AG04450 (cell line): ENCODE results near the gene SLC35D2. TPM values are rescaled to one million over a fixed set of nuclear protein-coding genes. Genes with fewer than 3 reads are reported as not detected.
"Not testable (repeated sequence)": the region's sequence is repeated elsewhere in the genome, so short reads cannot be mapped to it uniquely, and the experiment has no call there.

Experiments
- CTCF ChIA-PET: fragments of 300-600, 350-600 bp; formaldehyde crosslinking; extraction: SDS; loops from one replicate; lab custom pipeline; 2022; ENCODE audit warnings: antibody characterized with exemption, inconsistent platforms; lab: Charles Lee
- POLR2A ChIA-PET: fragments of 350-600 bp; formaldehyde crosslinking; extraction: SDS; loops from one replicate; lab custom pipeline; 2021; ENCODE audit warnings: antibody characterized with exemption, inconsistent platforms; lab: Yijun Ruan, JAX
- DNase-seq: peaks from one replicate; pipeline ENCODE4 v3.0.0-alpha.2; 2011; ENCODE audit warnings: low read depth, low spot score
- H3K27ac ChIP-seq: one replicate; pipeline ENCODE4 v1.5.1; 2012; ENCODE audit warnings: low read depth, low read length, control low read depth
- H3K27me3 ChIP-seq: one replicate; pipeline ENCODE4 v1.6.0; 2012; ENCODE audit warnings: low read length; ENCODE audit not compliant: control insufficient read depth, insufficient read depth
- H3K4me3 ChIP-seq: 2 replicates; pipeline ENCODE4 v1.5.1; 2011; ENCODE audit warnings: mild to moderate bottlenecking, low read depth, low read length, control low read depth
- H3K9me3 ChIP-seq: 2 replicates; pipeline ENCODE4 v1.5.1; 2012; ENCODE audit warnings: low read length; ENCODE audit not compliant: control insufficient read depth, insufficient read depth
- CTCF ChIP-seq: IDR thresholded peaks from 2 replicates; pipeline ENCODE4 v1.5.1; 2011; ENCODE audit warnings: low read depth, low read length, control low read depth, inconsistent platforms
- polyA plus RNA-seq: library from polyadenylated mRNA; depleted of rRNA; stranded (reverse); fragments of >200 nt; gene quantifications from 2 replicates; pipeline ENCODE4 v1.2.3, GENCODE V29; 2011

SLC35D2 gene
- polyA plus RNA-seq, 1 experiment: 24.1 TPM

GRCh38 chr9:96361668-96362067 lies 21.8 kb downstream of the SLC35D2 start:
- no peaks in the 10 kb centered on the region for H3K9me3 ChIP-seq
- no peak overlapping the region for H3K4me3 ChIP-seq
- no peak overlapping the region for H3K27ac ChIP-seq
- CTCF ChIA-PET: no interaction called here
- no peak for TF ChIP-seq CTCF
- POLR2A ChIA-PET: interaction anchor here (0.6 kb wide), 1 partner anchor 17 kb away, joined by 11 read pairs; no protein-coding TSS in a partner anchor
- no peak for DNase-seq
- H3K27me3 ChIP-seq: no peaks in the 10 kb centered on the region

GRCh38 chr9:96360976-96361375 lies 22.5 kb downstream of the SLC35D2 start:
- H3K27me3 ChIP-seq: no peaks in the 10 kb centered on the region

GRCh38 chr9:96360523-96360922 lies 23.0 kb downstream of the SLC35D2 start:
- CTCF ChIA-PET: interaction anchor here (1.3 kb wide), 1 partner anchor 13 kb away, joined by 8 read pairs; no protein-coding TSS in a partner anchor
- H3K4me3 ChIP-seq, POLR2A ChIA-PET, DNase-seq, H3K27ac ChIP-seq, H3K9me3 ChIP-seq, H3K27me3 ChIP-seq: not testable (repeated sequence)

More at GRCh38 chr9:96360976-96361375, 22.5 kb downstream of the SLC35D2 start:
- no peaks in the 10 kb centered on the region for H3K9me3 ChIP-seq
- CTCF ChIA-PET: interaction anchor here (1.3 kb wide), 1 partner anchor 13 kb away, joined by 8 read pairs; no protein-coding TSS in a partner anchor
- no peak overlapping the region for H3K27ac ChIP-seq
- DNase-seq: no peak
- POLR2A ChIA-PET: no interaction called here
- no peak overlapping the region for H3K4me3 ChIP-seq
- TF ChIP-seq CTCF: no peak

- Histone ChIP-seq H3K27me3 (no peaks in the 10 kb centered on the region), H3K27ac (no peak overlapping the region), H3K4me3 (no peak overlapping the region), H3K9me3 (peaks cover 7% of the 10 kb centered on the region; the same call in 1 of the 2 replicates)
- ChIA-PET CTCF (no interaction called here), POLR2A (no interaction called here)
- no peak for TF ChIP-seq CTCF
- no peak for DNase-seq
These were observed 32.6 kb downstream of the SLC35D2 start for GRCh38 chr9:96350866-96351265.

GRCh38 chr9:96348261-96348660 lies 35.2 kb downstream of the SLC35D2 start:
- ChIA-PET POLR2A (no interaction called here), CTCF (interaction anchor here (1.5 kb wide), 1 partner anchor 21 kb away, joined by 5 read pairs; no protein-coding TSS in a partner anchor)
- TF ChIP-seq CTCF: no peak
- no peak for DNase-seq
- Histone ChIP-seq H3K27ac (no peak overlapping the region), H3K27me3 (no peaks in the 10 kb centered on the region), H3K4me3 (no peak overlapping the region), H3K9me3 (peaks cover 7% of the 10 kb centered on the region; the same call in 1 of the 2 replicates)

- no peak overlapping the region for H3K4me3 ChIP-seq
- no peak for TF ChIP-seq CTCF
- no peak overlapping the region for H3K27ac ChIP-seq
- CTCF ChIA-PET: no interaction called here
- no peaks in the 10 kb centered on the region for H3K27me3 ChIP-seq
- H3K9me3 ChIP-seq: peaks cover 7% of the 10 kb centered on the region
- POLR2A ChIA-PET: no interaction called here
- no peak for DNase-seq
These were observed 38.0 kb downstream of the SLC35D2 start for GRCh38 chr9:96345551-96345950.
